H1 (cell line): ENCODE results near the gene PTGFR.

ENCODE experiments used
- ATF3 ChIP-seq: IDR thresholded peaks from 2 replicates; pipeline ENCODE4 v1.6.1; 2011; ENCODE audit warnings: low read depth, mild to moderate bottlenecking, low read length; ENCODE audit not compliant: insufficient read depth
- NRF1 ChIP-seq: IDR thresholded peaks from 2 replicates; pipeline ENCODE4 v1.6.1; 2011; ENCODE audit warnings: mild to moderate bottlenecking, low read depth, low read length, improper control_type of control experiment
- TF ChIP-seq, protein P1 (sequence below), 3 experiments: IDR thresholded peaks; 1 replicate in 2 of 3; 2 replicates in 1 of 3; pipeline versions ENCODE4 v1.5.1 to v1.6.1; 2011; ENCODE audit warnings: low read length in 3 of 3, mild to moderate bottlenecking in 3 of 3, inconsistent platforms in 2 of 3, low read depth in 1 of 3, moderate library complexity in 1 of 3; ENCODE audit not compliant: insufficient read depth in 1 of 3; ENCODE audit errors: control extremely low read depth in 1 of 3

DNA sequence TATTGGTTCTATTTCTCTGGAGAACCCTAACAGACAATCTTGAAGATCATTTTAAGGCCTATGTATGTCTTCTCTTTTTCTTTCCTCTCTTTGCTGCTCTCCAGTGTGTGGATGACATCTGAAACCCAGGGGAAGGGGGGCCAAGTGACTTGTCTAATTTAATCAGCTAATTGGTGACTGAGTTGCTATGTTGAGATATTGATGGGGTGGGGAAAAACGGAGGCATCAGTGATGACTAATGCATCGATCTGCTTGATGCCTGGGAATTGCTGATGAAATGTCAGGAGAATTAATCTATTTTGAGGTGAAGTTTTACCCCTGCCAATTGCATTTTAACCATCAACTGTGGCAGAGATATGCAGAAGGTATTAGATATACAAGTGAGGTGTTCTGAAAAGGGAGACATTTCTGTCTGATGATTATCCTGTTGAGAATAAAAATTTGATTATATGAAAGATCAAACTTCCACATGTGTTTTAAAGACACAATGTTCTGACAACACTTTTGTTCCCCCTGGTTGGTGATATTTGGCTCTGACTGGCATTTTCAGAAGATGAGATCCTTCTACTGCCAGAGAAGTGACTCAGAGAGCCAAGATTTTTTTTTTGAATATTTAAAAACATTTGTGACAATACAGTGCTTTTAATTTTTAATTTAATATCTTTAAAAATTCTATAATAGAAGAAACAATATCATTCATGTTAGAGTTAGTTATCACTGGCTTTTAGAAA, 18.7 kb upstream of the PTGFR start:
- TF ChIP-seq, protein P1, sequence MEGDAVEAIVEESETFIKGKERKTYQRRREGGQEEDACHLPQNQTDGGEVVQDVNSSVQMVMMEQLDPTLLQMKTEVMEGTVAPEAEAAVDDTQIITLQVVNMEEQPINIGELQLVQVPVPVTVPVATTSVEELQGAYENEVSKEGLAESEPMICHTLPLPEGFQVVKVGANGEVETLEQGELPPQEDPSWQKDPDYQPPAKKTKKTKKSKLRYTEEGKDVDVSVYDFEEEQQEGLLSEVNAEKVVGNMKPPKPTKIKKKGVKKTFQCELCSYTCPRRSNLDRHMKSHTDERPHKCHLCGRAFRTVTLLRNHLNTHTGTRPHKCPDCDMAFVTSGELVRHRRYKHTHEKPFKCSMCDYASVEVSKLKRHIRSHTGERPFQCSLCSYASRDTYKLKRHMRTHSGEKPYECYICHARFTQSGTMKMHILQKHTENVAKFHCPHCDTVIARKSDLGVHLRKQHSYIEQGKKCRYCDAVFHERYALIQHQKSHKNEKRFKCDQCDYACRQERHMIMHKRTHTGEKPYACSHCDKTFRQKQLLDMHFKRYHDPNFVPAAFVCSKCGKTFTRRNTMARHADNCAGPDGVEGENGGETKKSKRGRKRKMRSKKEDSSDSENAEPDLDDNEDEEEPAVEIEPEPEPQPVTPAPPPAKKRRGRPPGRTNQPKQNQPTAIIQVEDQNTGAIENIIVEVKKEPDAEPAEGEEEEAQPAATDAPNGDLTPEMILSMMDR (IDR thresholded peaks at IDR 0.05; ENCODE audit: control extremely low read depth in 1 of 3, insufficient read depth in 1 of 3, low read depth in 1 of 3, low read length in 3 of 3), result no peak
- TF ChIP-seq NRF1, result no peak
- no peak for TF ChIP-seq ATF3
